A673 (cell line): ENCODE measurements around the gene SLC28A1.

ENCODE experiments used
- EZH2 ChIP-seq: fragments of 200-600 bp; sonication (generic); IDR thresholded peaks from 2 replicates; pipeline ENCODE4 v1.6.1; 2017; ENCODE audit warnings: borderline replicate concordance, low read depth, mild to moderate bottlenecking, mixed read lengths, antibody characterized with exemption, low read length; ENCODE audit not compliant: poor library complexity, severe bottlenecking
- TF ChIP-seq, protein P1 (sequence below): fragments of 300-800, 200-600 bp; sonication (generic); conservative IDR thresholded peaks from 2 replicates; pipeline ENCODE4 v1.5.1; 2017; ENCODE audit warnings: low read depth, mild to moderate bottlenecking, antibody characterized with exemption, low read length, moderate library complexity, mixed read lengths

- TF ChIP-seq, protein P1, sequence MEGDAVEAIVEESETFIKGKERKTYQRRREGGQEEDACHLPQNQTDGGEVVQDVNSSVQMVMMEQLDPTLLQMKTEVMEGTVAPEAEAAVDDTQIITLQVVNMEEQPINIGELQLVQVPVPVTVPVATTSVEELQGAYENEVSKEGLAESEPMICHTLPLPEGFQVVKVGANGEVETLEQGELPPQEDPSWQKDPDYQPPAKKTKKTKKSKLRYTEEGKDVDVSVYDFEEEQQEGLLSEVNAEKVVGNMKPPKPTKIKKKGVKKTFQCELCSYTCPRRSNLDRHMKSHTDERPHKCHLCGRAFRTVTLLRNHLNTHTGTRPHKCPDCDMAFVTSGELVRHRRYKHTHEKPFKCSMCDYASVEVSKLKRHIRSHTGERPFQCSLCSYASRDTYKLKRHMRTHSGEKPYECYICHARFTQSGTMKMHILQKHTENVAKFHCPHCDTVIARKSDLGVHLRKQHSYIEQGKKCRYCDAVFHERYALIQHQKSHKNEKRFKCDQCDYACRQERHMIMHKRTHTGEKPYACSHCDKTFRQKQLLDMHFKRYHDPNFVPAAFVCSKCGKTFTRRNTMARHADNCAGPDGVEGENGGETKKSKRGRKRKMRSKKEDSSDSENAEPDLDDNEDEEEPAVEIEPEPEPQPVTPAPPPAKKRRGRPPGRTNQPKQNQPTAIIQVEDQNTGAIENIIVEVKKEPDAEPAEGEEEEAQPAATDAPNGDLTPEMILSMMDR, result no peak
- TF ChIP-seq EZH2, result no peak
These were observed 20.7 kb upstream of the SLC28A1 start for GRCh38 chr15:84863565-84864443.
